GM10266 (cell line): ENCODE results near the gene PCDHGA1.

Experiments used
- DNase-seq: peaks from one replicate; pipeline ENCODE4 v3.0.0; 2012; ENCODE audit errors: extremely low spot score
- TF ChIP-seq, protein P1 (sequence below): IDR thresholded peaks from 2 replicates; pipeline ENCODE4 v1.5.1; 2012; ENCODE audit warnings: mild to moderate bottlenecking, low read depth; ENCODE audit not compliant: control insufficient read depth, insufficient read depth; ENCODE audit errors: missing control alignments

The PCDHGA1 gene

DNA sequence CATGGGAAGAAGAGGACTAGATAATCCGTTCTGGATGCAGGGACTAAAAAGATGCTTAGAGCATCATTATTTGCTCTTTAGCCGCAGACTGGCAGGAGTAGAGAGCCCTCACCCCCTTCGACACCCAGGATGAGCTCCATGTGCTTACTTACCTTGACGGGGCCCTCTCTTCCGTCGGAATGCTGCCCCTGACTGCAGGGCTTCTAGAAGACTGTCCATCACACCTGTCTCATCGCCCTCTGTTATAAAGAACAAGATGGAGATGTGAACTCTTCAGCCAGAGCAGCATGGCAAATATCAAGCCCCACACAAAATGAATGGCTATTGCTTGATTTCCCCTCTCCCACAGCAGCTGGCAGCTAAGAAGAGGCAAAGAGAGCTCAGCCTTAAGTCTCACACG lies 193.7 kb downstream of the PCDHGA1 start:
- TF ChIP-seq, protein P1, sequence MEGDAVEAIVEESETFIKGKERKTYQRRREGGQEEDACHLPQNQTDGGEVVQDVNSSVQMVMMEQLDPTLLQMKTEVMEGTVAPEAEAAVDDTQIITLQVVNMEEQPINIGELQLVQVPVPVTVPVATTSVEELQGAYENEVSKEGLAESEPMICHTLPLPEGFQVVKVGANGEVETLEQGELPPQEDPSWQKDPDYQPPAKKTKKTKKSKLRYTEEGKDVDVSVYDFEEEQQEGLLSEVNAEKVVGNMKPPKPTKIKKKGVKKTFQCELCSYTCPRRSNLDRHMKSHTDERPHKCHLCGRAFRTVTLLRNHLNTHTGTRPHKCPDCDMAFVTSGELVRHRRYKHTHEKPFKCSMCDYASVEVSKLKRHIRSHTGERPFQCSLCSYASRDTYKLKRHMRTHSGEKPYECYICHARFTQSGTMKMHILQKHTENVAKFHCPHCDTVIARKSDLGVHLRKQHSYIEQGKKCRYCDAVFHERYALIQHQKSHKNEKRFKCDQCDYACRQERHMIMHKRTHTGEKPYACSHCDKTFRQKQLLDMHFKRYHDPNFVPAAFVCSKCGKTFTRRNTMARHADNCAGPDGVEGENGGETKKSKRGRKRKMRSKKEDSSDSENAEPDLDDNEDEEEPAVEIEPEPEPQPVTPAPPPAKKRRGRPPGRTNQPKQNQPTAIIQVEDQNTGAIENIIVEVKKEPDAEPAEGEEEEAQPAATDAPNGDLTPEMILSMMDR: no peak
- DNase-seq: no peak

DNA sequence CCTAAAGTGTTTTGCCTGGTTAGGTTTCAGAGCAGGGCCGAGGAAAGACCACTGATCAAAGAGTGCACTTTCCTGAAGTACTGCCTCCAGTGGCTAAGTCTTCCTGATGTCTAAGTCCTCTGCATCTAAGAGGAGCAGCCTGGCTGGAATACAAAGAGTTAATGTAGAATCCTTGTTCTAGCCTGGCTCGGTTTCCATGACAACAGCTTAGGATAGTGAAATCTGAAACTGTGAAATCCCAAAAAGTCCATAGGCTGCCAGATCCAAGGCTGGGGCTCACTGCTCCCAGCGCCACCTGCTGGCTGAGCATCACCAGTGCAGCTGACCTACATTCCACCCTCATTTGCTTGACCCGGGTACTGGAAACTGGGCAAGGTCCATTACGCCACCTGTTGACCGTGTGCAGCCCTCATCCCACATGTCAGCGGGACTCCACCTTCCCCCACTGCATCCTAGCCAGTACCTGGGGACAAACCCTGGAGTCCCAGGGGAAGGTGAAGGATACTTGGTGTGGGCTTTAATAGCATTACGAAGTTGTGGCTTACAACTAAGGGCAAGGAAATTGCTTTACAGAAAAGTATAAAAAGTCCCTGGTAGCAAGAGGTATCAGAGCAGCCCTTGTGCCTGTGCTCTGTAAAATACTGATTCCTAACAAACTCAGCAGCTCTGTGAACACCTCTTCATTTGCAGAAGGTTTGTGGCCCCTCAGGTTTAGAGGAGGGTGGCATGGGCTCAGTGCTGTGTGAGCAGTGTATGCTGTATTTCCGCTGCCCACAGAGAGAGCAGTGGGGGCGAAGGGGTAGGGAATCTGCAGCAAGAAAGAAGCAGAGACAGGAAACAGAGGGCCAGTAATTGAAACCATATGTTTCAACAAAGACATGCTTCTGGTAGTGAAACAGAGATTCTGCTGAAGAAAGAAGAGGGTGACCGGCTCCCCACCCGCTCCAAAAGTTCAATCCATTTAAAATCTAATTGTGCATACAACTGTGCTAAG lies 194.6 kb downstream of the PCDHGA1 start:
- TF ChIP-seq, protein P1: peak; percentile 98
- peak; percentile 65 for DNase-seq

DNA sequence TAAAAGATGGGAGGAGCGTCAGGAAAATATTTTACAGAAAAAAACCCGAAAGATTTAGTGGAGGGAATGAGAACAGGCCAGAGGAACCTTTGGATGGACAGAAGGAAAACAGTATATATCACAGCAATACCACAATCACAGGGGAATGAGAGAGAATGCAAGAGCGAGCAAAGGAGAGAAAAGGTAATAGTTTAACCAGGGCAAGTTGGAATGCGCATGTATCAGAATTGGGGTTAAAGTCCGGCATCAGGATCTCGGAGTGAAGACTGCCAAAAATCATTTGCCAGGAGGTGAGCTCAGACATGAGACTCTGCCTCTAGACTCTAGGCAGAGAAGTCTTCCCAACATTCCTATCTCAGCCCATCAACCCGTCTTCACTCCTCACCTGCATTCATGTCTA lies 195.3 kb downstream of the PCDHGA1 start:
- TF ChIP-seq, protein P1: no peak
- DNase-seq: no peak

DNA sequence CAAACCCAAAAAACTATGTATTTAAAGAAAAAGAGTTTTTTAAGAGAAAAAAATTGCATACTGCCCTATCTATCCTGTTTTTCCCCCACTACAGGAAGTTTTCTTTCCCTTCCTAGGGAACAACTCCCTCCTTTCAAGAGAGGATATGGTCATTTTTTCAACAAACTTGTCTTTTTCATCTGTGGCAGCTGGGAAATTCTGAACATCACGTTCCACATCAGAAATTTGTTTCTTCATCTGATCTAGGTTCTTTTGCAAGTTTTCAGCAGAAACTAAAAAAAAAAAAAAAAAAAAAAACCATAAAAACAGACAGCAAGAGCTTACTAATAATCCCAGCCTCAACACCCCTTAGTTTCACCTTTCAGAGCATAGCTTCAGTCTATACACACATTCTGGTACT lies 197.1 kb downstream of the PCDHGA1 start:
- TF ChIP-seq, protein P1: no peak
- DNase-seq: no peak

DNA sequence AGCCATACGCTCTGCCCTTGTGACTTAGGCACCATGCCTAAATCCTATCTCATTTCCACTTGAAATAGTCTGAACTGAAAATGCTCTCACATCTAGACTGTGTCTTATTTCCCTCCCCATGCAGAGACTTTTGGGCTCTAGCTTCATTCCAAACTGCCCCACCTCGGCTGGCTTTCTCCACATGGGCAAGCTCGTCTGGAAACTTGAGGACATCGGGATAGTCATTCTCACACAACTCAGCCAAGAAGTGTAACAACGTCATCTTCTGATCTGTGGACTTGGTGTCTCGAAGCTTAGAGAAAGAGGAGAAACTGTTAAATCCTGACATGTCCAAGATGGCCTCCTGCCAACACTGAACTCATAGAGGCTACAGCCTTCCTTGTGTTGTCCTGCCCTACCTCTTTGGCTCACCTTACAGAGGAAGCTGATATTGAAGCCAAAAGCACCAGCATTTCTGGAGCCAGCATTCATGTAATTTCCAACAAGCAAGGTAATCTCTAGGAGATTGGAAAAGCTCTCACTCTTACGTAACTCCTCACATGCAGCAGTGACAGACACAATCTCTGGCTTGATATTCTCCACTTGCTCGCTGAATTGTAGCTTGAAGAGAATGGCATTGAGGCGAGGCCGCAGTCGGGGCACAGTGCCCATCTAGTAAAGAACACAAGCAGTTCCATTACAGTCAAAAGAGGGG lies 198.1 kb downstream of the PCDHGA1 start:
- DNase-seq: no peak
- TF ChIP-seq, protein P1: no peak

DNA sequence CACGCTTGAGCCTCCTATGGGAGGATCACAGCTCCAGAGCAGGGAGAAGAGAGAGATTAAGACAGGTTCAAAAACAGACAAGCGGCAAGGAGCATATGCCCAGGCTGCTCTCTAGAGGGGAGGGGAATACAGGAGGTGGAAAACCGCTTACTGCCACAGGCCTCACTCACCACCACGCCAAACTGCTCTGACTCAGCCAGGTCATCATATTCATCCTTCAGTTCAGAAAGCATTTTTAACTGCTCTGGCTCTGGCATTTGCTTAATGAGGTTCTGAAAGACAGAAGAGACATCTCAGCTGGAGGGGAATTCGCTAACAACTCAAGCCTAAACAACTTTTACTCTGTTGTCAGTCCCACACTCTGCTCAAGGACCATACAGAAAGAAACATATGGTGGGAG lies 198.7 kb downstream of the PCDHGA1 start:
- TF ChIP-seq, protein P1: no peak
- DNase-seq: peak; percentile 25
